GM19035 (cell line): ENCODE measurements around the gene TMEM255B.

Source experiments
- ATAC-seq: cut with Tn5 transposase; IDR thresholded peaks from one replicate; pipeline ENCODE4 v1.9.1; 2021; ENCODE audit not compliant: unreplicated experiment

TMEM255B gene

GRCh38 chr13:113846636-113847318, 87.8 kb downstream of the TMEM255B start:
- no peak for ATAC-seq

GRCh38 chr13:113848020-113848419, 89.0 kb downstream of the TMEM255B start:
- ATAC-seq: no peak

- no peak for ATAC-seq
Measured at GRCh38 chr13:113848431-113849260, 89.6 kb downstream of the TMEM255B start.

- no peak for ATAC-seq
Measured at GRCh38 chr13:113849546-113849945, 90.5 kb downstream of the TMEM255B start.

GRCh38 chr13:113849981-113850721, 91.1 kb downstream of the TMEM255B start:
- no peak for ATAC-seq

- no peak for ATAC-seq
Measured at GRCh38 chr13:113850722-113851479, 91.9 kb downstream of the TMEM255B start.

- ATAC-seq: no peak
Measured at GRCh38 chr13:113851480-113851803, 92.4 kb downstream of the TMEM255B start.

GRCh38 chr13:113851826-113852535, 93.0 kb downstream of the TMEM255B start:
- no peak for ATAC-seq

- no peak for ATAC-seq
Measured at GRCh38 chr13:113852536-113853517, 93.8 kb downstream of the TMEM255B start.

- ATAC-seq: no peak
Measured at GRCh38 chr13:113853518-113854237, 94.7 kb downstream of the TMEM255B start.

- ATAC-seq: no peak
Measured at GRCh38 chr13:113854238-113855011, 95.4 kb downstream of the TMEM255B start.

- no peak for ATAC-seq
Measured at GRCh38 chr13:113855012-113855921, 96.2 kb downstream of the TMEM255B start.

- no peak for ATAC-seq
Measured at GRCh38 chr13:113855931-113856715, 97.1 kb downstream of the TMEM255B start.

GRCh38 chr13:113856716-113857065, 97.7 kb downstream of the TMEM255B start:
- ATAC-seq: no peak

GRCh38 chr13:113857531-113858195, 98.6 kb downstream of the TMEM255B start:
- no peak for ATAC-seq
